Measurements from ENCODE around the gene ADCY1. TPM values are rescaled to one million over a fixed set of nuclear protein-coding genes. Genes with fewer than 3 reads are reported as not detected.

ADCY1 gene
- total RNA-seq, 1 experiment from 2014 or later = 0.71 TPM

- H3K27ac ChIP-seq (ENCODE audit: low read depth, low read length, poor library complexity, severe bottlenecking) = no peak overlapping the region
- no TSS peak for BruUV-seq (replicated peaks)
- intact Hi-C loops (cut with micrococcal nuclease; ENCODE audit: unreplicated experiment) = no loop called here
- DNase-seq (ENCODE audit: low spot score) = no peak
- no peak overlapping the region for H3K4me3 ChIP-seq (ENCODE audit: low read depth, low read length, poor library complexity, severe bottlenecking)
- no peaks in the 10 kb centered on the region for H3K27me3 ChIP-seq (replicated peaks; ENCODE audit: insufficient read depth, low read depth, low read length, poor library complexity)
- no peaks in the 10 kb centered on the region for H3K4me1 ChIP-seq (ENCODE audit: insufficient read depth, low read length, poor library complexity, severe bottlenecking)
- CTCF ChIA-PET = no interaction called here
- H3K9me3 ChIP-seq (ENCODE audit: low read depth, low read length, poor library complexity, severe bottlenecking) = no peaks in the 10 kb centered on the region
- H3K36me3 ChIP-seq (ENCODE audit: insufficient read depth, low read length, poor library complexity, severe bottlenecking) = no peaks in the 10 kb centered on the region
- TF ChIP-seq EZH2 (IDR thresholded peaks at IDR 0.05; ENCODE audit: borderline replicate concordance, low read depth, low read length, poor library complexity, severe bottlenecking) (no peak), CTCF (conservative IDR thresholded peaks at IDR 0.05; ENCODE audit: low read depth, low read length) (no peak)
- POLR2A ChIA-PET (ENCODE audit: low non-redundant PET) = no interaction called here
Observed at GRCh38 chr7:45648671-45648995, 74.5 kb downstream of the ADCY1 start.

DNA sequence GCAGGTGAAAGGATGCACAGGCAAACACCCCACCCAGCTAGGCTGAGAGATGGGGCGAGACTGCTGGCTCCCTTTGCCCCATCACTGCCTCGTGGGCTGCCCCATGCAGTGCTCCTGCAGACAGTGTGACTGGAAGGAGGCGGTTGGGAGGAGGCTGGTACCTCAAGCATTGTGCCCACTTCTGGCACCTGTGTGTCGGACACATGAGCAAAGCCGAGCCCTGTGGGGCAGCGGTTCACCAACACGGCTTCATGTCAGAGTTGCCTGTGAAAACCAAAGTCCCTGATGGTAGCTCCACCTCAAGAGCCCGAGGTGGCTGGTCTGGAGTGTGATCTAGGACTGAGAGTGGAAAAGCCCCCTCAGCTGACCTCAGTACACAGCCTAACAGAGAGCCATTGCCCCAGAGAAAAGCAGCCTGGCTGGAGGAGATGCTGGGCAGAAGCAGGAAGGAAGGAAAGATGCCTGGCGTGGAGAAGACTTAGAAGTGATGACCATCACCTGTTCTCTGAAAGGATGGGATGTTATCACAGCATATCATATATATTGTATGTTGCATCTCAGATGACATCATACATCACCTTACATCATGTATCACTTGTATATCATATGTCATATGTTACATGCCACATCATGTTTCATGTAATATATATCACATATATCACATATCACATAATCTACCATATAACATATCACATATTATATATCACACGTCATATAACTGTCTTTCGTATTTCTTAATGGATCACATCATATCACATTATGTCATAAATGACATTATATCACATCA is 75.6 kb downstream of the ADCY1 start:
- intact Hi-C loops (cut with micrococcal nuclease; ENCODE audit: unreplicated experiment) = no loop called here
- DNase-seq (ENCODE audit: low spot score) = no peak
- ChIA-PET CTCF (no interaction called here), POLR2A (ENCODE audit: low non-redundant PET) (no interaction called here)
- H3K27me3 ChIP-seq (replicated peaks; ENCODE audit: insufficient read depth, low read depth, low read length, poor library complexity) = no peaks in the 10 kb centered on the region
- H3K27ac ChIP-seq (ENCODE audit: low read depth, low read length, poor library complexity, severe bottlenecking) = no peak overlapping the region
- H3K9me3 ChIP-seq (ENCODE audit: low read depth, low read length, poor library complexity, severe bottlenecking) = no peaks in the 10 kb centered on the region
- H3K4me3 ChIP-seq (ENCODE audit: low read depth, low read length, poor library complexity, severe bottlenecking) = no peak overlapping the region
- no TSS peak for BruUV-seq (replicated peaks)
- no peaks in the 10 kb centered on the region for H3K4me1 ChIP-seq (ENCODE audit: insufficient read depth, low read length, poor library complexity, severe bottlenecking)
- TF ChIP-seq EZH2 (IDR thresholded peaks at IDR 0.05; ENCODE audit: borderline replicate concordance, low read depth, low read length, poor library complexity, severe bottlenecking) = no peak
- TF ChIP-seq CTCF (conservative IDR thresholded peaks at IDR 0.05; ENCODE audit: low read depth, low read length) = no peak
- H3K36me3 ChIP-seq (ENCODE audit: insufficient read depth, low read length, poor library complexity, severe bottlenecking) = no peaks in the 10 kb centered on the region

DNA sequence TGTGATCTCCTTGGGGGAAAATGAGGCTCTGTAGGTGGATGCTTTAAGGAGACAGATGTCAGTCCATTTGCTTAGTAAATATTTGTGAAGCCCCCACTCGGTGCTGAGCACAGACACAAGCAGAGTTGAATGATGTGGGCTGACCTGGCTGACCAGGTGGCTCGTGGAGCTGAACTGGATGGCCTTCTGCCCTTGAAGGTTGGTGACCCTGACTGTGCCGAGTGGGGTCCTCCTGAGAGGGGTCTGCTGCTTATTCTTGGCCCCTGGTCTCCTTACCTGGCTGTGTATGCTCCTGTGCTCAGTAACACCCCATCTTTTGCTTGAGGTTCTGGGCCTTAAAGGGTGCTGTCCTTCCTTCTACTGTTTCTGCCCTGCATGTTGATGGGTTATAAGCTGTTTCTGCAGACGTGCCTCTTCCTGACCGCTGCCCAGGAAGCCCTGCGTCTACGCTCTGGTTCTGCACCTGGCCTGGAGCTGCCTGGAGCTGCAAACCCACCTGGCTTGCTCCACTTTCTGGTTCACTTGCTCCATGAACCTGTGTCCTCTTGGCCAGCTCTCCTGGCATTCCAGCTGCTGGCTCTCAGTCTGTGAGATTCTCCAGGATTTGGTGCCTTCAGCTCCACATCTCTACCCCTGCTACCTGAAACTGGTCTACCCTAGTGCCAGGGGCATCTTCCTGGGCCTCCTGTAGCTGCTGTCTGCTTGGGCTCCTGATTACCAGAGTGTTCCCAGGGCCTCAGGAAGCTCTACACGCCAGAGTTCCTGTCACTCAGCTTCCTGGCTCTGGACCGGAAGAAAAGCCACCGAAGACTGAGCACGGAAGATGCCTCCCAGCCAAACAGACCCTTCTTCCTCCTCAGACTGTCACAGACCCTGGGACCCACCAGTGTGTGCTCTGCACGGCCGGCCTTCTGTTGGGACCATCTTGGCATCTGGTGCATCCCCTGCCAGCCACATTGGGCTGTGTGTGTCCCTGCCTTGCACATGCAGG is 76.5 kb downstream of the ADCY1 start:
- intact Hi-C loops (cut with micrococcal nuclease; ENCODE audit: unreplicated experiment) = no loop called here
- ChIA-PET CTCF (no interaction called here), POLR2A (ENCODE audit: low non-redundant PET) (no interaction called here)
- no peak for DNase-seq (ENCODE audit: low spot score)
- Histone ChIP-seq H3K27ac (ENCODE audit: low read depth, low read length, poor library complexity, severe bottlenecking) (no peak overlapping the region), H3K4me3 (ENCODE audit: low read depth, low read length, poor library complexity, severe bottlenecking) (no peak overlapping the region), H3K27me3 (replicated peaks; ENCODE audit: insufficient read depth, low read depth, low read length, poor library complexity) (no peaks in the 10 kb centered on the region), H3K4me1 (ENCODE audit: insufficient read depth, low read length, poor library complexity, severe bottlenecking) (no peaks in the 10 kb centered on the region), H3K36me3 (ENCODE audit: insufficient read depth, low read length, poor library complexity, severe bottlenecking) (no peaks in the 10 kb centered on the region), H3K9me3 (ENCODE audit: low read depth, low read length, poor library complexity, severe bottlenecking) (no peaks in the 10 kb centered on the region)
- BruUV-seq (replicated peaks) = no TSS peak
- TF ChIP-seq EZH2 (IDR thresholded peaks at IDR 0.05; ENCODE audit: borderline replicate concordance, low read depth, low read length, poor library complexity, severe bottlenecking) = no peak
- no peak for TF ChIP-seq CTCF (conservative IDR thresholded peaks at IDR 0.05; ENCODE audit: low read depth, low read length)

Data from A673 (cell line).